ENCODE data around the gene OASL.

Gene OASL

DNA sequence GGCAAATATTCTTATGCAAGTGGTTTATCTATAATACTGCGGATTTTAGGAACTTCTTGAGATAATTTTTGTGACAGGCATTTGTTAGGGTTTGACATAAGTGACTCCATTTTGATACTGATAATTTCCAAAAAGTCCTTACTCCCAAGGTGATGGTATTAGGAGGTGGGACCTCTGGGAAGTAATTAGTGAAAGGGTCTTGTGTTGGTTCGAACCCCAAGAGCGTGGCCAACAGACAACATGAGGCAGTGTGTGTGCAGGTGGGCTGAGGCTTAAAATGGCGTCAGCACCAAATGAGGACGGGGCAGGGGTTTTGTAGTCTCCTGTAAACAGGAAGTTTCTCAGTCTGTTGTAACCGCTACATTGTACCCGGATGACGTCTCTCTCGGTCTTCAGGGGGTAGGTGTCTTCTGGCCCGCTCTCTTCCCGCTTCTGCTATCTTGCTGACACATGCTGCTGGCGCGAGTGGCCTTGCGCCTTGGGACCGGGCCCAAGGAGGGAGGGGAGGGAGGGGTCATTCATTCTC lies 21.0 kb downstream of the OASL start:
- Histone ChIP-seq H3K4me3 (ENCODE audit: low read depth, low read length) (no peak overlapping the region), H3K23ac (ENCODE audit: low read length) (no peak overlapping the region), H3K14ac (ENCODE audit: low read length) (no peak overlapping the region), H2AK5ac (ENCODE audit: low read length) (no peak overlapping the region), H4K8ac (ENCODE audit: low read depth, low read length) (no peak overlapping the region), H2BK5ac (ENCODE audit: low read depth, low read length, poor library complexity) (no peak overlapping the region), H2BK12ac (ENCODE audit: low read length) (no peak overlapping the region), H3K27ac (ENCODE audit: low read depth, low read length) (no peak overlapping the region), H2BK120ac (ENCODE audit: insufficient read depth, low read length, poor library complexity) (no peak overlapping the region), H4K91ac (ENCODE audit: low read depth, low read length) (no peak overlapping the region), H3K4me2 (ENCODE audit: low read length) (no peak overlapping the region), H3K18ac (ENCODE audit: low read length) (no peak overlapping the region), H3K4ac (ENCODE audit: low read depth, low read length) (no peak overlapping the region), H4K12ac (ENCODE audit: low read depth, low read length) (no peak overlapping the region), H3K4me1 (ENCODE audit: control insufficient read depth in 1 of 2, insufficient read depth in 2 of 2, low read length in 2 of 2) (no peaks in the 10 kb centered on the region), H3K27me3 (ENCODE audit: insufficient read depth, low read length) (no peaks in the 10 kb centered on the region), H3K79me1 (ENCODE audit: low read length) (peaks cover 2% of the 10 kb centered on the region), H3K9ac (ENCODE audit: low read length) (no peak overlapping the region), H3K36me3 (ENCODE audit: control insufficient read depth in 1 of 2, insufficient read depth in 2 of 2, low read length in 2 of 2) (peaks cover 0 to 2% of the 10 kb centered on the region in 2 experiments), H2AFZ (ENCODE audit: insufficient read depth, low read length, poor library complexity) (no peak overlapping the region), H3K9me3 (ENCODE audit: insufficient read depth, low read depth, low read length) (no peaks in the 10 kb centered on the region), H3K79me2 (ENCODE audit: control insufficient read depth, insufficient read depth, low read length, poor library complexity) (peaks cover 5% of the 10 kb centered on the region)
- no peak for DNase-seq
- no CpG with 5 or more reads among the region's 15 CpGs for WGBS (ENCODE audit: extremely low coverage, insufficient coverage, insufficient read length)

GRCh38 chr12:121015825-121016766 lies 22.9 kb downstream of the OASL start, which contains the start of gene C12orf43:
Gene C12orf43, minus strand, starts transcription at chr12:121016487. Its CDS starts 13 bp downstream, at chr12:121016474.
- peak within 1 kb of the TSS; percentile 52 for H3K4ac ChIP-seq (ENCODE audit: low read depth, low read length)

DNA sequence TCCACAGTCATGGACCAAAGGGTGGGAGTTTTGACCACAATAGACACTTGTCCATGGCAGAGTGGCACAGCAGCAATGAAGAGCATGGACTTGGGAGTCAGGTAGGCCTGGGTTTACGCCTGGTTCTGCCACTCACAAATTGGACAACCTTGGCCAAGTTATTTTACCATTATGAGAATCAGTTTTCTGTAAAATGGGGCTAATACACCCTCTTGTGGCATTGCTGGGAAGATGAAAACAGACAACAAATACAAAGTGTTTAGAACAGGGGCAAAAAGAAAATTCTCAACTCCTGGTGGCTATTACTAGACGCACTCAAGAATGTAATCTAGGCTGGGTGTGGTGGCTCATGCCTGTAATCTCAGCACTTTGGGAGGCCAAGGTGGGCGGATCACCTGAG lies 25.3 kb downstream of the OASL start:
- H2BK120ac ChIP-seq (ENCODE audit: insufficient read depth, low read length, poor library complexity), result no peak overlapping the region
- WGBS (ENCODE audit: extremely low coverage, insufficient coverage, insufficient read length), result no CpG with 5 or more reads among the region's 3 CpGs

More at GRCh38 chr12:121015825-121016766, 22.9 kb downstream of the OASL start, which contains the start of gene C12orf43:
- Histone ChIP-seq H2AFZ (ENCODE audit: insufficient read depth, low read length, poor library complexity) (peak within 1 kb of the TSS; percentile 62), H3K23ac (ENCODE audit: low read length) (no peak within 1 kb of the TSS), H3K27me3 (ENCODE audit: insufficient read depth, low read length) (no peaks in the 10 kb centered on the region), H4K8ac (ENCODE audit: low read depth, low read length) (peak within 1 kb of the TSS; percentile 91), H4K12ac (ENCODE audit: low read depth, low read length) (no peak within 1 kb of the TSS), H2BK120ac (ENCODE audit: insufficient read depth, low read length, poor library complexity) (no peak within 1 kb of the TSS), H3K27ac (ENCODE audit: low read depth, low read length) (no peak within 1 kb of the TSS), H4K91ac (ENCODE audit: low read depth, low read length) (peak within 1 kb of the TSS; percentile 49), H3K79me2 (ENCODE audit: control insufficient read depth, insufficient read depth, low read length, poor library complexity) (peaks cover 5% of the 10 kb centered on the region), H3K9me3 (ENCODE audit: insufficient read depth, low read depth, low read length) (no peaks in the 10 kb centered on the region), H3K18ac (ENCODE audit: low read length) (no peak within 1 kb of the TSS), H3K4me1 (ENCODE audit: control insufficient read depth in 1 of 2, insufficient read depth in 2 of 2, low read length in 2 of 2) (no peaks in the 10 kb centered on the region), H2BK5ac (ENCODE audit: low read depth, low read length, poor library complexity) (no peak within 1 kb of the TSS), H3K14ac (ENCODE audit: low read length) (peak within 1 kb of the TSS; percentile 23), H2AK5ac (ENCODE audit: low read length) (no peak within 1 kb of the TSS), H3K79me1 (ENCODE audit: low read length) (peaks cover 2% of the 10 kb centered on the region), H2BK12ac (ENCODE audit: low read length) (no peak within 1 kb of the TSS), H3K4me2 (ENCODE audit: low read length) (peak within 1 kb of the TSS; percentile 82), H3K36me3 (ENCODE audit: control insufficient read depth in 1 of 2, insufficient read depth in 2 of 2, low read length in 2 of 2) (peaks cover 3 to 12% of the 10 kb centered on the region in 2 experiments), H3K4me3 (ENCODE audit: low read depth, low read length) (peak within 1 kb of the TSS; percentile 96), H3K9ac (ENCODE audit: low read length) (peak within 1 kb of the TSS; percentile 93)
- peak; percentile 88 to 95 for DNase-seq
- no CpG with 5 or more reads among the region's 34 CpGs for WGBS (ENCODE audit: extremely low coverage, insufficient coverage, insufficient read length)

GRCh38 chr12:121011820-121012219 lies 27.2 kb downstream of the OASL start:
- WGBS (ENCODE audit: extremely low coverage, insufficient coverage, insufficient read length), result no CpG with 5 or more reads among the region's 6 CpGs

More for the DNA sequence above, 25.3 kb downstream of the OASL start:
- Histone ChIP-seq H2AK5ac (ENCODE audit: low read length) (no peak overlapping the region), H3K4me1 (ENCODE audit: control insufficient read depth in 1 of 2, insufficient read depth in 2 of 2, low read length in 2 of 2) (no peaks in the 10 kb centered on the region), H4K12ac (ENCODE audit: low read depth, low read length) (no peak overlapping the region), H3K4me2 (ENCODE audit: low read length) (no peak overlapping the region), H3K4me3 (ENCODE audit: low read depth, low read length) (no peak overlapping the region), H3K9me3 (ENCODE audit: insufficient read depth, low read depth, low read length) (no peaks in the 10 kb centered on the region), H4K8ac (ENCODE audit: low read depth, low read length) (no peak overlapping the region), H3K79me1 (ENCODE audit: low read length) (peaks cover 2% of the 10 kb centered on the region), H2BK5ac (ENCODE audit: low read depth, low read length, poor library complexity) (no peak overlapping the region), H3K36me3 (ENCODE audit: control insufficient read depth in 1 of 2, insufficient read depth in 2 of 2, low read length in 2 of 2) (peaks cover 8 to 23% of the 10 kb centered on the region in 2 experiments), H3K27me3 (ENCODE audit: insufficient read depth, low read length) (no peaks in the 10 kb centered on the region), H3K4ac (ENCODE audit: low read depth, low read length) (no peak overlapping the region), H4K91ac (ENCODE audit: low read depth, low read length) (no peak overlapping the region), H3K14ac (ENCODE audit: low read length) (no peak overlapping the region), H3K23ac (ENCODE audit: low read length) (no peak overlapping the region), H3K9ac (ENCODE audit: low read length) (no peak overlapping the region), H3K79me2 (ENCODE audit: control insufficient read depth, insufficient read depth, low read length, poor library complexity) (peaks cover 5% of the 10 kb centered on the region), H3K27ac (ENCODE audit: low read depth, low read length) (no peak overlapping the region), H3K18ac (ENCODE audit: low read length) (no peak overlapping the region), H2BK12ac (ENCODE audit: low read length) (no peak overlapping the region), H2AFZ (ENCODE audit: insufficient read depth, low read length, poor library complexity) (no peak overlapping the region)
- DNase-seq, result no peak

More at GRCh38 chr12:121011820-121012219, 27.2 kb downstream of the OASL start:
- Histone ChIP-seq H2AK5ac (ENCODE audit: low read length) (no peak overlapping the region), H3K4ac (ENCODE audit: low read depth, low read length) (no peak overlapping the region), H3K79me1 (ENCODE audit: low read length) (peaks cover 2% of the 10 kb centered on the region), H3K36me3 (ENCODE audit: control insufficient read depth in 1 of 2, insufficient read depth in 2 of 2, low read length in 2 of 2) (peaks cover 11 to 29% of the 10 kb centered on the region in 2 experiments), H3K18ac (ENCODE audit: low read length) (no peak overlapping the region), H2AFZ (ENCODE audit: insufficient read depth, low read length, poor library complexity) (no peak overlapping the region), H3K4me1 (ENCODE audit: control insufficient read depth in 1 of 2, insufficient read depth in 2 of 2, low read length in 2 of 2) (no peaks in the 10 kb centered on the region), H2BK12ac (ENCODE audit: low read length) (no peak overlapping the region), H3K4me2 (ENCODE audit: low read length) (no peak overlapping the region), H4K12ac (ENCODE audit: low read depth, low read length) (no peak overlapping the region), H2BK120ac (ENCODE audit: insufficient read depth, low read length, poor library complexity) (no peak overlapping the region), H3K27me3 (ENCODE audit: insufficient read depth, low read length) (no peaks in the 10 kb centered on the region), H3K27ac (ENCODE audit: low read depth, low read length) (no peak overlapping the region), H3K9me3 (ENCODE audit: insufficient read depth, low read depth, low read length) (no peaks in the 10 kb centered on the region), H3K9ac (ENCODE audit: low read length) (no peak overlapping the region), H2BK5ac (ENCODE audit: low read depth, low read length, poor library complexity) (no peak overlapping the region), H4K8ac (ENCODE audit: low read depth, low read length) (no peak overlapping the region), H4K91ac (ENCODE audit: low read depth, low read length) (no peak overlapping the region), H3K4me3 (ENCODE audit: low read depth, low read length) (no peak overlapping the region), H3K79me2 (ENCODE audit: control insufficient read depth, insufficient read depth, low read length, poor library complexity) (peaks cover 5% of the 10 kb centered on the region), H3K14ac (ENCODE audit: low read length) (no peak overlapping the region), H3K23ac (ENCODE audit: low read length) (no peak overlapping the region)
- no peak for DNase-seq

Measured in trophoblast cell (in vitro differentiated cells and primary cell).